ENCODE results near the gene CFAP74.

Gene CFAP74

DNA sequence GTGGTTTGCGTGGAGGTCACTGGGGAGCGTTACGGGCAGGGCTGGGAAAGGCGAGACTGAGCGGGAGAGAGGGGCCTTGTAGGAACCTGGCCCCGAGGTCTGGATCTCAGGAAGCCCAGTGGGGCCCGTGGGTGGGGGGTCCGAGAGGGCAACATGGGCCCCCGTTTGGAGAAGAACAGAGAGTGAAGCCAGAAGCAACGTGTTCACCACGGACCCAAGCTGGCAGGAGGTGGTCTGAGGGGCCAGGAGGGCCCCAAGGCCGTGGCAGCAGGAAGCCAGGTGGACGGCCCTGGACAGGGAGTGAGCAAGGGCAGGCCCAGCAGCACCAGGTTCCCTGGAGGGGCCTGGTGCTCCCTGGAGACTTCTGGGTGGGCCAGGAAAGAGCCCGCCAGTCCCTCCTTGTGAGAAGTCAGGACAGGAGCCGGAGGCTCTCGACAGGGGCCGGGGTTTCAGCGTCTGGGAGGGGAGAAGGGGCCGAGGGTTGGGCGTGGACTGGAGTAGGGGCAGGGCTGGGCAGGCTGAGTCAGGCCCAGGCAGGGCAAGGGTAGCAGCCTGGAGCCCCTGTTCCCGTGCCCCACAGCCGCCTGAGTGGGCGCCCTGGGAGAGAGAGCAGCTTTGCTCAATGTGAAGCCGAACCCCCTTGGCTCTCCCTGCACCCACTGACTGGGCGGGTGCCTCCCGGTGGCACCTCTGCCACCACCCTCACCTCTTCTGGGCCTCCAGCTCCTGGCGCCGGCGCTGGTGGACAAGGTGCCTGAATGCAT lies 33.5 kb downstream of the CFAP74 start:
- DNase-seq (ENCODE audit: low spot score), result no peak

DNA sequence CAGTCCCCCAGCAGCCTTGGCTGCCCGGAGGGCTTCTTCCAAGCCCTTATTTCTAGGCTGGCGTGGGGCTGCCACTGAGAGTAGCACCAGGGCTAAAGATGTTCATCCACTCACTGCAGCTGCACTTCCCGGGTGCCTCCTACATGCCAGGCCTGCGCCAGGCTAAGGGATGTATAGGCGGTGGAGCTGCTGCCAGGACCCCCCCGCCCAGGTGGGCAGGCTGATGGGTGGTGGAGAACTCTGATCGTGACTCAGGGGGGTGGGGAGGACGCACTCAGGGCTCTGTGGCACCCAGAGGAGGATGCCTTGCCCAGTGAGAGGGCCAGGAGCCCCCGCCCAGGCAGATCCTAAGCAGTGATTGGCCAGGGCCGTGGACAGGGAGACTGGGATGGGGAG lies 34.1 kb downstream of the CFAP74 start:
- DNase-seq (ENCODE audit: low spot score), result no peak

DNA sequence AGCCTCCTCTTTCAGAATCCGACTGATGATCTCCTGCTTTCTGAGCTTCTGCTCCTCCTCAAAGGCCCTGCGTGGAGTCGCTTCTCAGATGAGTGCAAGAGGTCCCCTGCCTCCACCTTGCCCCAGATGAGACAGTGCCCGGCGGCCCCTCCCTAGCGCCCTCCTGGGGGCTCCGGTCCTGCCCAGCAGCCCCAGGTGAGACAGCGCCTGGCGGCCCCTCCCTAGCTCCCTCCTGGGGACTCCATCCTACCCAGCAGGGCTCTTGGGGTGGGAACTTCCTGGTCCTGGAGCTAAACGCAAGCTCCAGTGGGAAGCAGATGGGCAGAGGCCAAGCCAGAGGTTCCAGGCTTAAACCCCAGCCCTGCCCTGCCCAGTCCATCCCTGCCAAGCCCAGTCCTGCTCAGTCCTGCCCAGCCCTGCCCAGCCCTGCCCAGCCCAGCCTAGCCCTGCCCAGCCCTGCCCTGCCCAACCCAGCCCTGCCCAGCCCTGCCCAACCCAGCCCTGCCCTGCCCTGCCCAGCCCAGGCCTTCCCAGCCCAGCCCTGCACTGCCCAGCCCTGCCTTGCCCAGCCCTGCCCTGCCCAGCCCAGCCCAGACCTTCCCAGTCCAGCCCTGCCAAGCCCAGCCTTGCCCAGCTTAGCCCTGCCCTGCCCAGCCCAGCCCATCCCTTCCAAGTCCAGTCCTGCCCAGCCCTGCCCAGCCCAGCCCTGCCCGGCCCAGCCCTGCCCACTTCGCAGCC lies 34.6 kb downstream of the CFAP74 start:
- DNase-seq (ENCODE audit: low spot score), result no peak

DNA sequence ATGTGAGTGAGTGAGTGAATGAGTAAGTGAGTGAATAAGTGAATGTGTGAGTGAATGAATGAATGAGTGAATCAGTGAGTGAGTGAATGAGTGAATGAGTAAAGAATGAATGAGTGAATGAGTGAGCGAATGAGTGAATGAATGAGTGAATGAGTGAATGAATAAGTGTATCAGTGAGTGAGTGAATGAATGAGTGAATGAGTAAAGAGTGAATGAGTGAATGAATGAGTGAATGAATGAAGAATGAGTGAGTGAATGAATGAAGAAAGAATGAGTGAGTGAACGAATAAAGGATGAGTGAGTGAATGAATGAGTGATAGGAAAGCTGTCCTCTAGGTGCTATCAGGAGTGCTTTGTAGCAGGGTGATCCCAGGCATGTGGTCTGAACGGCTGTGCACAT lies 35.7 kb downstream of the CFAP74 start:
- no peak for DNase-seq (ENCODE audit: low spot score)

DNA sequence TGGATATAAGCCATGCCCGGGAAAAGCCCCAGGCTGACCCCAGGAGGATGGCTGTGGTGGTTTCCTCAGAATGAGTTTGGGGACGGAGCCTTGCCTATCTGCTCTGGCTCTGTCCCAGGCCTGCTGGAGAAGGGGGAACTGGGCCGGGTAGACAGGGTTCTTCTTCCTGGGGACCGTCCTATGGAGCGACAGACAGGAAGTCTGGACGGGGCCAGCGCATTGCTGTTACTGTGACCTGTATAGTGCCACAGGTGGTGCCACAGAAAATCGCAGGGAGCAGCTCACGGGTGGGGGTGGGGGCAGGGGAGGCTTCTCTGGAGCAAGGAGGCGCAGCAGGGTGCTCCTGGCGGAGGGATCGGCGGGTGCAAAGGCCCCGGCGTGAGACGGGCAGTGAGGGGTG lies 36.4 kb downstream of the CFAP74 start:
- DNase-seq (ENCODE audit: low spot score), result no peak

DNA sequence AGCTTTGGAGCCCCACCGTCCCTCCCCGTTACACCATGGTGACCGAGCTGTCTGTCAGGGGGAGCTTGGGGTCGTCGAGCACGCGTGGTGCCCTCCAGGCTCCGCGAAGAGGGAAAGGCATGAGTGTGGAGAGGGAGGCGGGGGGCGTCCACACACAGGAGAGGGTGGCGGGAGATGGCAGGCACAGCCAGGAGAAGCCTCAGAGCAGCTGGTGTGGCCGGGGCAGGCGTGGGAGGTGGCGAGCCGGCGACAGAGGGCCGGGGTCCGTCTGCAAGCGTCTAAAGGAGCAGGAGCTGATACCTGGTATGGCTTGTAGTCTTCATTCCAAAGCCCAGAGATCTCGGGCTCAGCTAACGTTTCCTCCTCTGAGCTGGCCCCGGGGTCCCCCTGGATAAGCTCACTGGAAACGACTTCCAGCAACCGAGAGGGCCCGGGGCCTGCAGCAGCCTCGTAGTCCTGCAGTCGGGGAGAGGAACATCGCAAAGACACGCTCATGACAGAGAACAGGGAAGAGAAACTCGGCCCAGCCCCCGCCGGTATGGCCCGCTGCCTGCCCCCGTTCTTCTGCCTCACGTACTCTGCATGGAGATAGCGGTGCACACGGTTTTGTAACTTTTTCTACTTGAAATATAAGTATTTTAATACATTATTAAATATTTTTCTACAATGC lies 37.4 kb downstream of the CFAP74 start:
- DNase-seq (ENCODE audit: low spot score), result no peak

DNA sequence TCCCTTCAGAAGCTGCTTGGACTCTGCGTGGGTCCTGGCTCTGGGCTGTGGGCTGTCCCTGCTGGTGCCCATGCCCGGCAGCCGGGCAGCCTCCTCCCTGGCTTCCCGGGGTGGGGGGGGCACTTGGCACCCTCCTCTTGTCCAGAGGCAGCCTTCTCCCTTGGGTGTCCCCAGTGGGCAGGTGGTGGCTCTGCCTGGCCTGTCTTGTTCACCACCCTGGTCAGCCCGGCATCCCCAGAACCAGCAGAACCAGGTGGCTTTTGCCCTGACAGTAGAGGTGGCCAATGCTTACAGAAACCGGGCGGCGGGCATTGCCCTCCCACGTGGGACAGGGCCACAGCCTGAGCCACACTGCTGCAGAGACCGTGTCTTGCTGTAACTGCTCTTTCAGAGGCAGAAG lies 38.0 kb downstream of the CFAP74 start:
- no peak for DNase-seq (ENCODE audit: low spot score)

DNA sequence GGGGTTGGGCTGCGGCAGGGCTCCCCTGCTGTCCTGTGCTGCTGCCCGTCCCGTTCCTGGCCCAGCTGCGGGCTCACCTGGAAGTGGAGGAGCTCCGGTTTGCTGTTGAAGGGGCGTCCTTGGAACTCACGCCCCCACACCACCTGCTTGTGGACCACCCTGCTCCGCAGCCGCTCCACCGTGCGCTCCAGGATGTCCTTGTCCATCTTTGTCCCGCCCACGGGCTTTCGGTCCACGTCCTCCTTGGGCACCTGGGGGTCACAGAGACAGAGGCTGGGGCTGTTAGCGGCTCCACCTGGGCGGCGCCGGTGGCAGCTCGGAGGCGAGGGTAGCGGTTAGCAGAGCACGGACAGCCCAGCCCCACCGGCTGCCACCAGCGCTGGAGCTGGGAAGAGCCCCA lies 38.8 kb downstream of the CFAP74 start:
- DNase-seq (ENCODE audit: low spot score), result no peak

DNA sequence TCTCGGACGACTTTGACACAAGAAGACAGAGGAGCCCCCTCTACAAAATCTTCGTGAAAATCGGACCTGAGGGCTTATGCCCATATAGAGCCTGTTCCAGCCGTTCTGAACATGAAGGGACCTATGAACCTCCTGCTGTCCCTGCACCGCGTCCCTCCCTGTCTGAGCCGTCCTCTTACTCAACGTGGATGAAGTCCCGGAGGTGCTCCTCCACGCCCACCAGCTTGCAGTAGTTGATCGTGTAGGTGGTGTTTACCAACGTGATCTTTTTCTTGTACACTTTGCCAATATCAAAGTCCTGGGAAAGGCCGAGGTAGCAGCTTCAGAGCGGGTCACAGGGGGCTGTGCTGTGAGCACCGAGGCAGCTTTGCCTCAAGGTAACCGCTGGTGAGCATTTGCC lies 40.0 kb downstream of the CFAP74 start:
- no peak for DNase-seq (ENCODE audit: low spot score)

DNA sequence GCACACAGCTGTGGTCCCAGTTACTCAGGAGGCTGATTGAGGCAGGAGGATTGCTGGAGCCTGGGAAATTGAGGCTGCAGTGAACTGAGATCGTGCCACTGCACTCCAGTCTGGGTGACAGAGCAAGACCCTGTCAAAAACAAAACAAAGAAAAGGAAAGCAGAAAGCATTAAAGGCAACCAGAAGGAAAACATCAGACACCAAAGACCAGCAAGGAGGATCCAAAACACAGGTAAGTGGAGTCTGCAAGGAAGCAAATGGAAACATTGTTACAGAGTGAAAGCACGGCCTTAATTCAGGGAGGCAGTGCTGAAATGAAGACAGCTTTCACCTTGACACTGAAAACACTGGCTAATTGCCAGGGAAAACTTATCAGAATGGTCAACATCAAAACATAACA lies 40.8 kb downstream of the CFAP74 start:
- no peak for DNase-seq (ENCODE audit: low spot score)

GRCh38 chr1:1960480-1961196 lies 42.9 kb downstream of the CFAP74 start:
- no peak for DNase-seq (ENCODE audit: low spot score)

GRCh38 chr1:1959840-1960479 lies 43.6 kb downstream of the CFAP74 start:
- DNase-seq (ENCODE audit: low spot score), result peak; percentile 95

GRCh38 chr1:1959459-1959839 lies 44.1 kb downstream of the CFAP74 start:
- DNase-seq (ENCODE audit: low spot score), result no peak

- DNase-seq (ENCODE audit: low spot score), result no peak
Measured at GRCh38 chr1:1958071-1958541, 45.5 kb downstream of the CFAP74 start.

DNA sequence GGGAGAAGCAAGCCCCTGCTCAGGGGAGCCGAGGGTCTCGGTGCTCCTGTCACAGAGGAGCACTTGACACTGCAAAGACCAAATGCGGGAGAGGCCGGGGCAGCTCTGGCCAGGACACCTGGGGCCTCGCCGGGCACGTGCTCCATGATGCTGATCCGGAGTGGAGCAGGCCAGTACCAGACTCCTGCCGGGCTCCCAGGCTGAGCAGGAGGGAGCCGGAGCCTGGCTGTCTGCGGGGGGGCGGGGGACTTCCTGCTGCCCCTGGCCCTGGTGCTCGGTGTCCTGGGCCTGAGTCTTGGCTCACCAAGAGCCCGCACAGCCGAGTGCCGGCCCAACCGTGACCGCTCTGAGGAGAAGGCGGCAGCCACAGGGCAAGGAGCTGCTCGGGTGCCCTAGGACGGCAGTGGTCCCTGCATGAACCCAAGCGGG lies 46.0 kb downstream of the CFAP74 start:
- DNase-seq (ENCODE audit: low spot score), result no peak

- no peak for DNase-seq (ENCODE audit: low spot score)
Measured at GRCh38 chr1:1956586-1957532, 46.7 kb downstream of the CFAP74 start.

DNA sequence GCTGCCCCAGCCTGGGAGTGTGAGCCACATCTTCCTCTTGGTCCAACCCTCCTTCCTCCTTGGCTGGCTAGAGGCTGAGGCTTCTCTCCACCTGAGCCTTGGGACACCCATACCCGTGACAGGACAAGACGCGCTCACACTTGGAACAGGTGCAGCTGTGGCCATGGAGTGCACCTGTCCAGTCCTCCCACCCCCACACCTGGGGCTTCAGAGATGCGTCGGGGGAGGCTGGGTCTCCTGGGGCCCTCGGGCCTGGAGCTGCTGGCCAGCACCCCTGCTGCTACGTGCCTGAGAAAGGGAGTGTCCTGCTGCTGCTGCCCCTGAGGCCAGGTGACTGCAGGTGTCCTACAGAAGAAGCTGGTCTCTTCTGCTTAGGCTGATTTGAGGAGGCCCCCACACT lies 47.5 kb downstream of the CFAP74 start:
- no peak for DNase-seq (ENCODE audit: low spot score)

DNA sequence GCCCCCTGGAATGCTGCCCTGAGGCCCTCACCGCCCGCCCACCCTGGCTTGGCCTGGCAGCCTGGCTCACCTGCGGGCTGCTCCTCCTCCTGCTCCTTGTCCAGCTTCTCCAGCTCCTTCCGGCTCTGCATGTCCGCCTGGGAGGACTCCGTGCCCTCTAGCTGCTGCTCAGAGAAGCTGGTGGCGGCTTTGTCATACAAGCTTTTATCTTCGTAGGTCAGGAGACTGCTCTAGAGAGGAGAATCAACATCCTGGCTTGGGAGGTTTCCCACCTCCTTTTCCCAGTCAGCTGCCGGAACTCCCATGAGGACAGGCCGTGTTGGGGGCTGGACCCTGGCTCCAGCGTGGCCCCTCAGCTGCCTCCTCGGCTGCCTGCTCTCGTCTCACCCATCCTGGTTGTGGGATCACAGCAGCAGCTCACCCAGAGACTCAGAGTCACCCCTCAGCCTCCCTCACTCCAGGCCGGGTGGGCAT lies 47.9 kb downstream of the CFAP74 start:
- DNase-seq (ENCODE audit: low spot score), result no peak

DNA sequence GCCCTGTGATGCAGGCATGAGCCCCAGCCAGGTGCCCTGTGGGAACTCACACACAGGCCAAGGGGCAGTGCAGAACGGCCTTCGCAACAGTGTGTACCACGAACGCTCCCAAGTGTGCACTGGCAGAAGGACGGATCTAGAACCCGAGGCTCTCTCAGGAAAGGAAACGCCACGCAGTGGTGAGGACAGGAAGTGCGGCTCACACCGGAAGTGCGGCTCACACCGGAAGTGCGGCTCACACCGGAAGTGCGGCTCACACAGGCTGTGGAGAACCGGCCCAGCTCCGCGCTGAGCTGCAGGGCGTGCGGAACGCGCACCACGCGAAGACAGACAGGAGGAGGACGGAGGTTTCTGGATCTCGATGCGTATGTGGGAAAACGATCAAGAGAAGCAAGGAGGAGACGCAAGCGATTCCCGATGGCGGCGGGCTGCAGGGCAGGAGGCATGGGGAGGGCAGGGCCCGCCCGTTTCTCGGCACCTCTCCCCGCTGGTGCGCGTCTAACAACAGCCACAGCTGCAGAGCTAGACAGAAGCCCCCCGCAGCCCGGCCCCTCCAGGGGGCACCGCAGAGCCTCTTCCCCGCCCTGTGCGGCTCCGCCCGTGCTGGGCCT lies 48.6 kb downstream of the CFAP74 start:
- no peak for DNase-seq (ENCODE audit: low spot score)

- DNase-seq (ENCODE audit: low spot score), result no peak
Measured at GRCh38 chr1:1954015-1954414, 49.6 kb downstream of the CFAP74 start.
